Right lung (tissue), 5 donors: ENCODE data around the gene DUSP2. TPM values are rescaled to one million over a fixed set of nuclear protein-coding genes. Genes with fewer than 3 reads are reported as not detected.

Experiments used
- DNase-seq, 2 donors: peaks; one replicate each; pipeline ENCODE4 v3.0.0-alpha.2; 2013
- polyA plus RNA-seq, 5 donors: library from polyadenylated mRNA; unstranded; fragments of 120-200 nt; gene quantifications; one replicate each; pipeline versions ENCODE4 v1.2.1 to v1.2.3, GENCODE V29; 2013; ENCODE audit warnings: inconsistent platforms in 1 of 5, low replicate concordance in 1 of 5; ENCODE audit not compliant: insufficient read length in 5 of 5, insufficient read depth in 1 of 5

DUSP2 gene
- polyA plus RNA-seq, 5 donors, result 0.84 to 2.6 (median 1.2) TPM

GRCh38 chr2:96115631-96116423 is 29.4 kb downstream of the DUSP2 start:
- no peak for DNase-seq

GRCh38 chr2:96114903-96115581 is 30.2 kb downstream of the DUSP2 start:
- DNase-seq, result no peak

GRCh38 chr2:96114546-96114902 is 30.7 kb downstream of the DUSP2 start:
- no peak for DNase-seq

- no peak for DNase-seq
Measured at GRCh38 chr2:96113951-96114350, 31.3 kb downstream of the DUSP2 start.

- no peak for DNase-seq
Measured at GRCh38 chr2:96113367-96113677, 31.9 kb downstream of the DUSP2 start.

- DNase-seq, result no peak
Measured at GRCh38 chr2:96112501-96113366, 32.5 kb downstream of the DUSP2 start.

- no peak for DNase-seq
Measured at GRCh38 chr2:96111823-96112500, 33.3 kb downstream of the DUSP2 start.

GRCh38 chr2:96111257-96111640 is 34.0 kb downstream of the DUSP2 start:
- DNase-seq, result no peak

- no peak for DNase-seq
Measured at GRCh38 chr2:96110621-96111256, 34.5 kb downstream of the DUSP2 start.

GRCh38 chr2:96109931-96110511 is 35.2 kb downstream of the DUSP2 start:
- DNase-seq, result no peak

GRCh38 chr2:96109361-96109680 is 35.9 kb downstream of the DUSP2 start:
- no peak for DNase-seq

GRCh38 chr2:96108541-96109360 is 36.5 kb downstream of the DUSP2 start:
- DNase-seq, result peak; percentile 39 to 45

GRCh38 chr2:96108151-96108540 is 37.1 kb downstream of the DUSP2 start:
- no peak for DNase-seq

GRCh38 chr2:96107708-96108065 is 37.6 kb downstream of the DUSP2 start:
- no peak for DNase-seq

GRCh38 chr2:96106991-96107707 is 38.1 kb downstream of the DUSP2 start:
- DNase-seq, result no peak

GRCh38 chr2:96105994-96106715 is 39.1 kb downstream of the DUSP2 start:
- DNase-seq, result no peak

GRCh38 chr2:96105152-96105915 is 39.9 kb downstream of the DUSP2 start:
- no peak for DNase-seq

- DNase-seq, result no peak
Measured at GRCh38 chr2:96104487-96104861, 40.8 kb downstream of the DUSP2 start.
